Measurements from ENCODE around the gene FRMPD2. TPM values are rescaled to one million over a fixed set of nuclear protein-coding genes. Genes with fewer than 3 reads are reported as not detected.
"Not testable (repeated sequence)": the region's sequence is repeated elsewhere in the genome, so short reads cannot be mapped to it uniquely, and the experiment has no call there.

FRMPD2 gene
- total RNA-seq, 2 experiments from 2014 or later: not detected

GRCh38 chr10:48110277-48110676 lies 164.2 kb downstream of the FRMPD2 start:
- H3K4me3 Mint-ChIP-seq; H3K27ac Mint-ChIP-seq; H3K36me3 Mint-ChIP-seq (ENCODE audit: low read depth); CTCF ChIA-PET; intact Hi-C loops (cut with micrococcal nuclease); H3K9me3 Mint-ChIP-seq; H3K4me1 Mint-ChIP-seq (ENCODE audit: low read depth); H3K27me3 Mint-ChIP-seq (ENCODE audit: low read depth); DNase-seq: not testable (repeated sequence)

Other genes with a start within 250 kb of the FRMPD2 start
- 10 to 100 TPM; 29.7 to 36.2 TPM for gene MAPK8, start 32.0 kb upstream of the FRMPD2 start, total RNA-seq

Measured in activated naive CD4-positive, alpha-beta T cell treated with anti-CD3 and anti-CD28 coated beads for 36 hours (primary cell).